IPS-11a (cell line): ENCODE measurements around the gene EXOSC10.
"Not testable (repeated sequence)": the region's sequence is repeated elsewhere in the genome, so short reads cannot be mapped to it uniquely, and the experiment has no call there.

Source experiments
- H3K4me3 ChIP-seq: one replicate; pipeline ENCODE4 v1.5.1; 2013; ENCODE audit warnings: low read depth, low read length, control low read depth

Gene EXOSC10

DNA sequence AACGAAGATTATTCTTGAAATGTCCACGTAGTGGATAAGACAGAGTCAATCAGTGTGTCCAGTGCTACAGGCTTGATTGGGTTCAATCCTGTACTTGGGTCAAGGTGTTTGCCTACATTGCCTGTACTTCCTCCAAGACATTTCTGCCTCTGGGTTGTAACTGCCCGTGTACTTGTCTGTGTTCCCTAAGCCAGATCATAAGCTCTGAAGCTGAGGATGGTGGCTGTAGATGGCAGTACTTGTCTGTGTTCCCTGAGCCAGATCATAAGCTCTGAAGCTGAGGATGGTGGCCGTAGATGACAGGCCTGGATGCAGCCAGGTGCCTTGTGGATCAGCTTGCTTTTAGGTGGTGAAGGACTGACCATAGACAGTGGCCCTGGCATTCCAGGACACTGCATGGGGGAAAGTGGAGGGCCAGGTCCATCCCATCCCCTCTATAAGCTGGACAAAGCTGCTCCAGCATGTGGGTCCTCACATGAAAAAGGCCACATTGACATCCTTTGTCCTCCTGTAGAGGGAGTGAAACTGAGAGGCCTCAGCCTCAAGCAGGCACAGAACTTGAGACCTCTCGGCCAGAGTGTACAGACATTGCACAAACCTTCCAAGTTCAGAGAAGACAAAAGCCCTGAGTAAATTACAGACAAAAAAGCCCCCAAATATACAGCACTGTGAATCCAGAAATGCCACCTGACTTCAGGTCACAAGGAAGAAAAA, 37.9 kb downstream of the EXOSC10 start:
- no peak overlapping the region for H3K4me3 ChIP-seq

DNA sequence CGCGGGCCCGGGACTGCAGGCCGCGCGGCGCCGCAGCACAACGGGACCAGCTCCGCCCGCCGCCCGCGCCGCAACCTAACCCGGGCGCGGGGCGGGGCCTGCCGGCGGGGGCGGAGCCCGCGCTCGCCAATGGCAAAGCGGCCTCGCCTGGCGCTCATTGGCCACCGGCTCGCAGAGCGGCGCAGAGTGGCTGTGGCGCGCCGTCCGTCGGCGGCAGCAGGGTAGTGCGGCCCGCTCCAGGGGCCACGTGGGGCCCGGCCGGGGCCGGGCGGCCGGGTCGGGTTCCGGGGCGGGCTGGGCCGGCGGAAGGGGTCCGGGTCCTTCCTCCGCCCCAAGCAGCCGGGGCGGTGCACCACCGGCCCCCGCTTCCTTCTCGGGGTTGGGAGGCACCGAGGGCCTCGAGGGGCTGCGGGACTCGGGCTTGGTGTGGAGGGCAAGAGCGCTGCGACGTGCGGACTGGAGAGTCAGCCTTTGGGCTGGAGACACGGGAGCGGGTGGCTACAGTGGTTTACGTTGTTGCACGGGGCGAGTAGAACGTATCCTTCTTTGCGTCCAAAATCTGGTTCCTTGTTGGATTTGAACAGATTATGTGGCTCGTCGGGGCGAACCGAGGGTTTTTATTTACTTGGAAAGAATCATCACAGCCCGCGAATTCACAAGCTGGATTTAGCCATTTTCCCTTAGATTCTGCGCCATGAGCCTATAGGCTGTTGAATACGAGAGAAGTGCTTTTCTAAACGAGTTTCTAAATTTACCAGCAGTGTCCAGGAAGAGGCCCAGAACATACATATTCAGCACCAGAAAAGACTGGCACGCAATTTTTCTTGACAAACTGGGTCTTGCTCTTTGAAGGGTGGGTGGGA, 39.5 kb downstream of the EXOSC10 start, which contains the start of gene SRM:
Gene SRM, minus strand, starts transcription at position 51 of the 863 bp plus-strand sequence. CDS start 75 bp downstream, outside the sequence.
- peak within 1 kb of the TSS; percentile 91 for H3K4me3 ChIP-seq

DNA sequence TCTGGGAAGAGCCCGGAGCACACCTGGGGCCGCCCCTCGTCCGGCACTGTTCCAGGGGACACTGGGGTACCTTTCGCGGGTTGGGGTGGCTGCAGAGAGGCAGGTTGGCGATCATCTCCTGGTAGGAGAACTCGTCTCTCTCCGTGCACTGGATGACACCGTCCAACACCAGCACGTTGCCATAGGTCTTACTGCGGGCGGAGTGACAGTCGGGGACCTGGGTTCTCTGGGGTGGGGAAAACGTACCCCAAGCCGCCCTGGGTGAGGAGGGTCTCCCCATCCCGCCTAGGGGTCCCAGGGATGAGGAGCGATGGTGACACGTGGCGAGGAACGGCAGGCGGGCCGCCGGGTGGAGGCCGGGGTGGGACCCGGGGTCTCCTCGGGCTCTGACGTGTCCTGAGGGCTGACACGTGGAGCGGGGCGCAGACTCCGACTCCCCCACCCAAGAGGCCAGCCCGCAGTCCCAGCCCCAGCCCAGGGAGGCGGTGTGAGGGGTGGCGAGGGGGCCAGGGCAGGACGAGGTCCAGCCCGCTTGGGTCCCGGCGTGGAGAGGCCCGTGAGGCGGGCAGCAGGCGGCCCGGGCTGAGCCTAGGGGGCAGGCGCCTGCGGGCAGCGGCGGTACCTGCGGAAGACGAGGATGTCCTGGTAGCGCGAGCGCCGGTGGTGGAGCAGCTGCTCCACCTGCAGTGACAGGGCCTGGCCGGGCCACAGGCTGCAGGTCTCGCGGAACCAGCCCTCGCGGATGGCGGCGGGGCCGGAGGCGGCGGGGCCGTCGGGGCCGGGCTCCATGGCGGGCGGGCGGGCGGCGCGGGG, 40.3 kb downstream of the EXOSC10 start:
- H3K4me3 ChIP-seq = peak overlapping the region; percentile 79

DNA sequence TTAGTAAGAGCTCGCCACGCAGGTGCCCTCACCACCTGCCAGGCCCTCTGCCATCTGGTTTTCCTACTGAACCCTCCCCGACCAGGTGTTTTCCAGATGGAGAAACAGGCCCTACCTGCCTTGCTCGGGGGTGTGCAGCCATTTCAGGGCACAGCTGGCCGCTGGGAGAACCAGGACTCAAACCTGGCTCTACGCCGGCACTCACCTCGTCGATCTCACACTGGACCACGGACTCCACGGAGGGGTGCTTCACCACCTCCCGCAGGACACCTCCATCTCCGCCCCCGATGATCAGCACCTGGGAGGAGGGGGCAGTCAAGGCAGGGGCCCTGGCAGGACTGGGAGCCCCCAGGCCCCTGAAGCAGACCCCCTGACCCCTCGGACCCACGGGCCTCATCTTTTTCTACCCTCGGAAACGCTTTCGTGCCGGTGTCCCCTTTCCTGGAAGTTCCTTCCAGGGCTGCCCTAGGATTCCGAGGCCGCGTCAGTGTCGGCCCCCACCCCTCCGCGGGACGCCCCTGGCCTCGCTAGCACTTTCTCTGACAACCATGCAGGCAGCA, 41.0 kb downstream of the EXOSC10 start:
- peak overlapping the region; percentile 79 for H3K4me3 ChIP-seq

DNA sequence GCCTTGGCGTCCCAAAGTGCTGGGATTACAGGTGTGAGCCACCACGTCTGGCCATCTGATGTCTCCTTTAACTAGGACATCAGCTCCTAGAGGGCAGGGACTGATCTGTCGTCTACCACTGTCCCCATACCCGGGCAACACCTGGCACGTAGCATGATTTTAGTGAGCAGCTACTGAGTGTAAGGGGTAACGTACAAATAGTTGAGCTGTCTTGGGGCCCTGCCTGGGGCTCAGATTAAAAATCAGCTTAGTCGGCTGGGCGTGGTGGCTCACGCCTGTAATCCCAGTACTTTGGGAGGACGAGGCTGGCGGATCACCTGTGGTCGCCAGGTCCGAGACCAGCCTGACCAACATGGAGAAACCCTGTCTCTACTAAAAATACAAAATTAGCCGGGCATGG, 41.6 kb downstream of the EXOSC10 start:
- no peak overlapping the region for H3K4me3 ChIP-seq

DNA sequence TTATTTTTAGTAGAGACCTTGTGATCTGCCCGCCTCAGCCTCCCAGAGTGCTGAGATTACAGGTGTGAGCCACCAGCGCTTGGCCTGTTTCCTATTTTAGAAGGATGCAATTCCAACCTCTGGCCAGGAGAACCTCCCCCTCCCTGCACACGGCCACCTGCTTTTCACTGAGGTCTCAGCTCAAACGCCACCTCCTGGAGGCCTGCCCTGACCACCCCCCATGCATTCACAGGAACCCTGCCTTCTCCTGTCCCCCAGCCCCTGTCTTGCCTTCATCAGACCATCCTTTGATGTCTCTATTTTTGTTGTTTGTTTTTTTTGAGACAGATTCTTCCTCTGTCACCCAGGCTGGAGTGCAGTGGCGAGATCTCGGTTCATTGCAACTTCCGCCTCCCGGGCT, 42.2 kb downstream of the EXOSC10 start:
- H3K4me3 ChIP-seq = no peak overlapping the region

DNA sequence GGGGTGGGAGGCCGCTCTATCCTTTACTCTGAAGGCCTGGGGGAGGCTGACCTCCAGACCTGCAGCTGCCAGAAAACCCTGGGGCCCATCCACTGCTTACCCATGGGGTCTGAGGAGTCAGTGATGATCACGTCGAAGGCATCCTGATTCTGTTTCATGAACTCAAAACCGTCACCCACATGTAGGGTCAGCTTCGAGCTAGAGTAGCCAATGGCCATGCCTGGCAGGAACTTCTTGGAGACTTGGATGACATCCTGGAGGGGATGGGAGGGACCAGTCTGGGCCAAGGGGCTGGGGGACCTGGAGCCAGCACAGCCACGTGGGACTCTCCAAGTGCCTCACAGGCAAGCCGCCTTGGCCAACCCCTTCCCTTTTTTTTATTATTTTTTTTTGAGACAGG, 43.2 kb downstream of the EXOSC10 start:
- H3K4me3 ChIP-seq = no peak overlapping the region

DNA sequence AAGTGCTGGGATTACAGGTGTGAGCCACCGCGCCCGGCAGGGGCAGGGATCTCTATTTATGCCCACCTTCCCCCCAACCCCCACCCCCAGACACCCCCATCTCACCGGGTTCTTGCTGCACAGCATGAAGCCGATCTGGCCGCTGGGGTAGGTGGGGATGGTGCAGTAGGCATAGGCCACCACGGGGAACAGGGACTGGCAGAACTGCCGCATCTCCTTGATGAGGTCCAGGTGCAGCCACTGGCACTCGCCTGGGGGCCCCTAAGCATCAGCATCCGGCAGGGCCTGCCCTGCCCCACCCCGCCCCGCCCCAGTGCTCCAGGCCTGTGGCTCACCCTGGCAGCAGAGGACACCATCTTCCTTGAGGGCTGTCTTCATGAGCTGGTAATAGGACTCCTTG, 44.0 kb downstream of the EXOSC10 start:
- no peak overlapping the region for H3K4me3 ChIP-seq

DNA sequence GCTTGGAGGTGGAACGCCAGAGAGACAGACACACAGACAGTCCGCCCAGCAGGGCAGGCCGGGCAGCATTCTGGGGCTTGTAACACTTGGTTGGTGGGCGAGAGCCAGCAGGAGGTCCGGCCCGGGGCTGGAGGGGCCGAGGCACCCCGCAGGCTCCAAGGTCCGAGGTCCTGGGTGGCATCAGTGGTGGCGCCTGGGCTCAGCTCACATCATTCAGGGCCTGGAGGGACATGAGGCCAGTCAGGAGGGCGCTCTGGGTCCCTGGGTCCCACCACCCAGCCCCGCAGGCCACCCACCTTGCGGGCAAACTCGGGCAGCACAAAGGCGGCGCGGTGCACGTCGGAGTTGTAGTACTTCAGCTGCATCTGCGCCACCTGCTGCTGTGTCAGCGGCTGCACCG, 45.0 kb downstream of the EXOSC10 start:
- H3K4me3 ChIP-seq = no peak overlapping the region

DNA sequence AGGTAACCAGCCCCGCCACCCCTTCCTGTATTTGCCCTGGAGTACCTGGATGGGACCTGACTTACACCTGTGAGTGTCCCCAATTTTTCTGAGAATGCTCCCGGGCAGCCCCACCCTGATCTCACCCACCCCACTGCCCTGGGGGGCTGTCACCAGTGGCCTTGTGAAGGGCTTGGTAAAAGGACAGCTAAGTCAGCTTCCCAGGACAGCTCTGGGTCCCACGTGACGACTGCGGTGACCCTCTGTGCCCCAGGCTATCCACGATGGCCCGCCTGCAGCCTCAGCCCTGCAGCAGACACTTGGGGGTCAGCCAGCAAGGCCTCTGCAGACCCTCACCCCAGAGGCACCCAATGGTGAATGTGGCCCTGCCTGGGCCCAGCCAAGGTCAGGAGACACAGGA, 45.5 kb downstream of the EXOSC10 start:
- H3K4me3 ChIP-seq = no peak overlapping the region

DNA sequence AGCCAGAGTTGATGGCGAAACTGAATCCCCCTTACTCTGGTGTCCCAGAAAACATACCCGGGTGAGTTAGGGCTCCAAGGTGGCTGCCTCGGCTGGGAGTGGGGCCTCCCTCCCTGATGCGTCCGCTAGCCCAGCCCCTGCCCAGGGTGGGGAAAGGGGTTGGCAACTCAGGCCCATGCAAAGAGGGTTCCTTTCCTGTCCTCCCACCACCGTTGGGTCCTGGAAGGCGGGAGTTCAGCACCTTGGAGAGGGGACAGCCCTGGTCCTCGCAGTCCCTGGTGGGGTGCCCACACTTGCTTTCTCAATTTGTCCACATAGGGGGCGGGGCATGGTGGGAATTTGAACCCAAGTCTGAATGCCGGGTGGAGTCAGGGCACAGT, 45.9 kb downstream of the EXOSC10 start:
- H3K4me3 ChIP-seq = no peak overlapping the region

DNA sequence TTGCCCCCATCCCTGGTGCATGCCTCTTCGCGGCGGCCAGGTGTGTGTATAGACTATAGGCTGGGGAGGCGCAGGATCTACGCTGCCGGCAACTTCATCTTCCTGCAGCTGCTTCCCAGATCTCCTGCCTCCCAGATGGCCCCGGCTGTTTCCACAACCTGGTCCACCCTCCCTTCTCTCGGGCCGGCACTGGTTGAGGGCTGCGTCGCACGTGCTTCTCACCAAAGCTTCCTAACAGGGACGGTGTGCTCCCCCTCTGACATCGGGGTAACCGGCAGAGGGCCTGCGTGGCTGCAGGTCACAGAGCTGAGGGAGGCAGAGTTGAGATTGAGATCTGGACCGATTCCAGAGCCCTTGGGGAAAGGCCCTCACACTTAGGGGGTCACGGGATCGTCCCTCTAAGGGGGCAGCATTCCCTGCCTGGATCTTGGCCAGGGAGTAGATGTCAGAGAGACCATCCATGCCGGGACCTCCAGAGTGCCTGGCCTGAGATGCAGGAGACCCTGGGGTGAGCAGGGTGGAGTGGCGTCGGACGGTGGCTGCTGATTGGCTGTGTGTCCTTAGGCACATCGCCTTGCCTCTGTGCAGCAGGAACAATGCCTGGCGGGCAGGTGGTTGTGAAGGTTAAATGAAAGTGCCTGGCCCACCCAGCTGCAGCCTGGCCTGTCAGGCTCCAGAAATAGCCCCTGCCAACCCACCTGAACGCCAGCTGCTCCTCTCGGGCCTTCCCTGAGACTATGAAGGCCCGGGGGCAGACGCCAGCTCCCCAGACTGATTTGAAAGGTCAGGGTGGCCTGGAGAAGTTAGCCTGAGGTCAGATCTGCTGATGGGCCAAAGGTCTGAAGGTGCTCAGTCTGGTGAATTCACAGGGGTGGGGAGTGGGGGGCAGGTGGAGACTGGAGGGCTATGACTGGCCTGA, 46.6 kb downstream of the EXOSC10 start:
- no peak overlapping the region for H3K4me3 ChIP-seq

DNA sequence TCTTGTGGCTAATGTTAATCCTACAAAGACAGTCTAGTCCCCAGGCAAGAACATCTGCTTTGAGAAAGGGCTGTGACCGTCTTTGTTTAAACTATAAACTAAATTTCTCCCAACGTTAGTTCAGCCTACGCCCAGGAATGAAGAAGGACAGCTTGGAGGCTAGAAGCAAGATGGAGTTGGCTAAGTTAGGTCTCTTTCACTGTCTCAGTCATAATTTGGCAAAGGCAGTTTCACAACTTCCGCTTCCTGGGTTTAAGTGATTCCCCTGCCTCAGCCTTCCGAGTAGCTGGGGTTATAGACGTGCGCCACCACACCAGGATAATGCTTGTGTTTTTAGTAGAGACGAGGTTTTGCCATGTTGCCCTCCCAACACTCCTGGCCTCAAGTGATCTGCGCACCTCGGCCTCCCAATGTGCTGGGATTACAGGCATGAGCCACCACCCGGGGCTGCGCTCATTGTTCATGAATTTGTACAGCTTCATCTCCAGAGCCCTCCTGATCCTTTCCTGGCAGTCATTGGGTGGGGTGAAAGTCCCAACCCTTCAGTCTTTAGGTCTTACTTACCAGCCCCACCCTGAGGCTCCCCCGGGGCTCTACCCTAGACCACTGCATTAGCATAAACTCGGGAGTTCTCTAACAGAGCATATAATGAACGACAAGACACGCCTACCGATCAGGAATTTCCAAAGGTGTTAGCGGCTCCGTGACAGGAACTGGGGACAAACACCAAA, 47.7 kb downstream of the EXOSC10 start:
- no peak overlapping the region for H3K4me3 ChIP-seq

DNA sequence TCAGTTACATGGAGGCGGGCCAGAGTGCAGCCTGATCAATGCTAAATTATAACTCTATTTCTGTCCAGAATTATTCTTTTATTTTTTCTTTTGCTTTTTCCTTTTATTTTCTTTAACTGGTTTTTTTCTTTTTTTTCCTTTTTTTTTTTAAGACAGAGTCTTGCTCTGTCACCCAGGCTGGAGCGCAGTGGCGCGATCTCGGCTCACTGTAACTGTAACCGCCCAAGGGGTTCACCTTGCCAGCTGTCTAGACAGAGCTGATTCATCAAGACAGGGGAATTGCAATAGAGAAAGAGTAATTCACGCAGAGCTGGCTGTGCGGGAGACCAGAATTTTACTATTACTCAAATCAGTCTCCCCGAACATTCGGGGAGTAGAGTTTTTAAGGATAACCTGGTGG, 48.5 kb downstream of the EXOSC10 start:
- H3K4me3 ChIP-seq = not testable (repeated sequence)

DNA sequence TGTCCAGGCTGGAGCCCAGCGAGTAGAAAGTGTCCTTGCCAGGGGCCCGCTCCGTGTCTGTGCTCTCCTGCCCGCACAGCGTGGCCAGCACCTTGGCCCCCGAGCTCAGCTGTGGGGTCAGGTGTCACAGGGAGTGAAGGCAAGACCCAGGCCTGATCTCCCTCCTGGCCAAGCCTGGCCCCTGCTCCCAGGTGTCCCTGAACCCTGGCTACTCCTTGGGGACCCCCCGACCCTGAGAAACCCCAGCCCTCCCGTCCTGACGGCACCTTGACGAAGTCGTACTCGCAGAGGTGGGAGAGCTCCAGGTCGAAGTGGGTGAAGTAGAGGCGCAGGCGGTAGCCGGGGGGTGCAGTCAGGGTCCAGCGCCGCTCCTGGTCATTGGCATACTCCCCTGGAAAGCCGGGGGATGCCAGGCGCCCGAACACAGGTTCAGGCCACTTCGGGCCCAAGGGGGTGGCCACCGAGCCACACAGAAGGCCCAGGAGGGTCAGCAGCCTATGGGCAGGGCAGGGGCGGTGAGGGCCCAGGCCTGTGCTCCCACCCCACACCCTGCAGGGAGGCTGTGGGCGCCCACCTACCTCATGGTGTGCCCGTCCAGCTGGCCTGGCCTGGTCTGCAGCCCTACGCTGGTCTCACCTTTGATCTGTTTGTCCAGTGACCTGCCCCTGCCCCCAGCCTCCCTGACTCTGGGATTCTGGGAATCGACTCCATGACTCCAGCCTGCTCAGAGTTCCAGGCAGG, 52.9 kb downstream of the EXOSC10 start, which contains the start of gene MASP2:
Gene MASP2, minus strand, starts transcription at position 615 of the 741 bp plus-strand sequence. Its CDS starts 32 bp downstream, at position 583.
- no peak within 1 kb of the TSS for H3K4me3 ChIP-seq

DNA sequence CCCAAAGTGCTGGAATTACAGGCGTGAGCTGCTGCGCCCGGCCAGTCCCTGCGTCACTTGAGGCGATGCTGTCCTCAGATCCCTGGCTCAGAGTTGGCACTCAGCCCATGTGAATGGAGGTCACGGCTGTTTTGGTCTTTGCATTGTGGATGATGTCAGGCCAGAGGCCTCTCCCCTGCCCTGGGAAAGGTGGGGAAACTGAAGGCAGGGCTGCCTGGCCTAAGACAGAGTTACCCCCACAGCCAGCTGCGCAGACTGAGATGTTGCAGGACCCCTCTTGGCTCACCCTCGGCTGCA, 53.5 kb downstream of the EXOSC10 start:
- H3K4me3 ChIP-seq = no peak overlapping the region

DNA sequence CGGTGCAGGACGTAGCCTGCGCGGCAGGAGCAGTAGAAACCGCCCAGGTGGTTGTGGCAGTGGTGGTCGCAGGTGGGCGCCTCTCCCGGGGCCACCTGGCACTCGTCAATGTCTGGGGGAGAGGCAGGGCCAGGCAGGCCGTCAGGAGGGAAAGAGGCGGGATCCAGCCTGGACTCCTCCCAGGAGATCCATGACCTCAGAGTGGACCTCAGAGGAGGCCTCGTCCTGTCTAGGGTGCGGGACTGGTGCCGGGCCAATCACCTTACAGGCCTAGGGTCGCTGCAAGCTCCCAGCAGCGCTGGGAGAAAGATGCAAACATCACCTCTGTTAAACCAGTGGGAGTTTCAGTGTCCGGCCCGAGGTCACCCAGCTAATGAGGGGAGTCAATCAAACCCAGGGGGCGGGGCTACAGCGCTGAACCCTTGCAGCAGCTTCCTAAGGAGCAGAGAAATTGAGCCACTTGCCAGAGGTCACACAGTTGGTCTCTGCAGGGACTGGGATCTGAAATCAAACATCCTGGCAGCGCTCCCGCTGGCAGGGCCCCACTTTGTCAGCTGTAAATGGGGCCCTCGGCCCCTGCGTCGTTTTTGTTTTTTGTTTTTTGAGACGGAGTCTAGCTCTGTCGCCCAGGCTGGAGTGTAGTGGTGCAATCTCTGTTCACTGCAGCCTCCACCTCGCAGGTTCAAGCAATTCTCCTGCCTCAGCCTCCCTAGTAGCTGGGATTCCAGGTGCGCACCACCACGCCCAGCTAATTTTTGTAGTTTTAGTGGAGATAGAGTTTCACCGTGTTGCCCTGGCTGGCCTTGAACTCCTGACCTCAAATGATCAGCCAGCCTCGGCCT, 54.0 kb downstream of the EXOSC10 start:
- no peak overlapping the region for H3K4me3 ChIP-seq
